A673 (cell line): ENCODE results near the gene TADA3. TPM values are rescaled to one million over a fixed set of nuclear protein-coding genes. Genes with fewer than 3 reads are reported as not detected.

ENCODE experiments used
- BruUV-seq: library from RNA; stranded (reverse); fragments of 400-500 nt; replicated peaks from 2 replicates; lab custom pipeline; 2021; lab: Mats Ljungman, UMichigan
- CTCF ChIA-PET: fragments of 300-600 bp; sonication (Branson Sonifier 250); formaldehyde crosslinking; loops from one replicate; lab custom pipeline; 2022; ENCODE audit warnings: antibody characterized with exemption; lab: Charles Lee
- POLR2A ChIA-PET: fragments of 300-600 bp; sonication (Branson Sonifier 250); formaldehyde crosslinking; loops from one replicate; lab custom pipeline; 2022; ENCODE audit warnings: antibody characterized with exemption; ENCODE audit not compliant: low non-redundant PET; lab: Charles Lee
- DNase-seq: peaks from one replicate; pipeline ENCODE4 v3.0.0-alpha.2; 2015; ENCODE audit warnings: low spot score
- H3K27ac ChIP-seq: fragments of 200-600 bp; sonication (generic); 2 replicates; pipeline ENCODE4 v1.5.1; 2016; ENCODE audit warnings: mixed run types, low read depth, mild to moderate bottlenecking, mixed read lengths, antibody characterized with exemption, low read length; ENCODE audit not compliant: poor library complexity, severe bottlenecking
- H3K27me3 ChIP-seq: fragments of 200-600 bp; sonication (generic); replicated peaks from 2 replicates; pipeline ENCODE4 v1.6.1; 2017; ENCODE audit warnings: mixed run types, low read depth, mild to moderate bottlenecking, mixed read lengths, antibody characterized with exemption, low read length; ENCODE audit not compliant: insufficient read depth, poor library complexity
- H3K36me3 ChIP-seq: fragments of 200-600 bp; sonication (generic); 2 replicates; pipeline ENCODE4 v1.6.1; 2016; ENCODE audit warnings: mixed run types, mild to moderate bottlenecking, mixed read lengths, antibody characterized with exemption, low read length; ENCODE audit not compliant: insufficient read depth, poor library complexity, severe bottlenecking
- H3K4me1 ChIP-seq: fragments of 200-600 bp; sonication (generic); 2 replicates; pipeline ENCODE4 v1.6.1; 2017; ENCODE audit warnings: mixed run types, mild to moderate bottlenecking, mixed read lengths, antibody characterized with exemption, low read length; ENCODE audit not compliant: insufficient read depth, poor library complexity, severe bottlenecking
- H3K4me3 ChIP-seq: fragments of 200-600 bp; sonication (generic); 2 replicates; pipeline ENCODE4 v1.5.1; 2016; ENCODE audit warnings: low read depth, mixed run types, mild to moderate bottlenecking, mixed read lengths, low read length; ENCODE audit not compliant: poor library complexity, severe bottlenecking
- H3K9me3 ChIP-seq: fragments of 200-600 bp; sonication (generic); 2 replicates; pipeline ENCODE4 v1.6.1; 2016; ENCODE audit warnings: mixed run types, low read depth, mild to moderate bottlenecking, mixed read lengths, antibody characterized with exemption, low read length; ENCODE audit not compliant: poor library complexity, severe bottlenecking
- CTCF ChIP-seq: fragments of 300-800, 200-600 bp; sonication (generic); conservative IDR thresholded peaks from 2 replicates; pipeline ENCODE4 v1.5.1; 2017; ENCODE audit warnings: low read depth, mild to moderate bottlenecking, antibody characterized with exemption, low read length, moderate library complexity, mixed read lengths
- EZH2 ChIP-seq: fragments of 200-600 bp; sonication (generic); IDR thresholded peaks from 2 replicates; pipeline ENCODE4 v1.6.1; 2017; ENCODE audit warnings: borderline replicate concordance, low read depth, mild to moderate bottlenecking, mixed read lengths, antibody characterized with exemption, low read length; ENCODE audit not compliant: poor library complexity, severe bottlenecking
- intact Hi-C: fragments of 100-400 bp; cut with micrococcal nuclease; formaldehyde crosslinking; loops from one replicate; pipeline ENCODE4 v1.10.0; 2022; ENCODE audit not compliant: unreplicated experiment
- total RNA-seq: library from RNA; stranded (reverse); gene quantifications from 2 replicates; pipeline ENCODE4 v1.2.3, GENCODE V29; 2021

TADA3 gene
- total RNA-seq, 1 experiment from 2014 or later = 46.1 TPM

DNA sequence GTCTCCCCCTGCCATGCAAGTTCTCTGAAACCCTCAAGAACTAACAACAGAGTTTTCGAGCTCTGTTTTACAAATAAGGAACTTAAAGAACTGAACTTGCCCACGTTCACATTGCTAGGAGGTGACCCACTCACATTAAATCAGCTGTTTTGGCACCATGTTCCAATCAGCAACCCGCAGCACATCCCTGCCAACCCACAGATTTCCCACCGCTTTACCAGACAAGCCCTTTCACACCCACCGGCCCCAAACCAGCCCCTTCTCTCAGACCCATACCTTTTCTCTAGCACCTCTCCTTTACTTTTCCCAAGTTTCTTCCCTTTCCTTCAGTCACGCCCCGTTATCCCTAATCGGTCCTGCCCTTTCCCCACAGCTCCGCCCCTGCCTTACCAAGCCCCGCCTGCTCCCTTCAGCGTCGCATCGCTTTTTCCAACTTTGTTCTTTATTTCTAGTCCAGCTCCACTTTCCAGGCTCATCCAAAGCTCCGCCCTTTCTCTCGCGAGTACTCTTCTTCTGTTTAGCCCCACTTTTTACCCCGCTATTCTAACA lies 61.5 kb downstream of the TADA3 start:
- ChIA-PET CTCF (no interaction called here), POLR2A (no interaction called here)
- H3K4me3 ChIP-seq = peak overlapping the region; percentile 100
- no peaks in the 10 kb centered on the region for H3K27me3 ChIP-seq
- no TSS peak for BruUV-seq
- no peaks in the 10 kb centered on the region for H3K9me3 ChIP-seq
- H3K36me3 ChIP-seq = peaks cover 21% of the 10 kb centered on the region
- TF ChIP-seq EZH2 = no peak
- no peak for TF ChIP-seq CTCF
- DNase-seq = no peak
- intact Hi-C loops = loop anchor here (1.0 to 10.0 kb wide), 2 partner anchors 20 to 226 kb away; no protein-coding TSS in a partner anchor
- peak overlapping the region; percentile 99 for H3K27ac ChIP-seq
- H3K4me1 ChIP-seq = peaks cover 12% of the 10 kb centered on the region

Other genes starting within 250 kb of the TADA3 start
- not detected in 2 replicates for gene LHFPL4, start 238.7 kb downstream of the TADA3 start, total RNA-seq
- gene MTMR14, start 143.0 kb downstream of the TADA3 start, total RNA-seq = 31.5 and 32.0 TPM in 2 replicates
- gene CPNE9, start 88.6 kb downstream of the TADA3 start, total RNA-seq = not detected in 2 replicates
- 30.7 and 32.0 TPM in 2 replicates for gene BRPF1, start 60.7 kb downstream of the TADA3 start, total RNA-seq
- 48.8 and 60.2 TPM in 2 replicates for gene OGG1, start 42.5 kb downstream of the TADA3 start, total RNA-seq
- gene CAMK1, start 22.5 kb downstream of the TADA3 start, total RNA-seq = 26.7 and 28.0 TPM in 2 replicates
- 128 and 152 TPM in 2 replicates for gene ARPC4, start 609 bp upstream of the TADA3 start, total RNA-seq
- 6.7 and 9.5 TPM in 2 replicates for gene TTLL3, start 17.8 kb upstream of the TADA3 start, total RNA-seq
- 46.9 and 67.2 TPM in 2 replicates for gene RPUSD3, start 51.5 kb upstream of the TADA3 start, total RNA-seq
- gene CIDEC, start 87.8 kb upstream of the TADA3 start, total RNA-seq = not detected in 2 replicates
- 38.1 and 38.8 TPM in 2 replicates for gene JAGN1, start 98.1 kb upstream of the TADA3 start, total RNA-seq
- gene IL17RE, start 110.4 kb upstream of the TADA3 start, total RNA-seq = 2.3 and 2.6 TPM in 2 replicates
- gene IL17RC, start 124.6 kb upstream of the TADA3 start, total RNA-seq = 9.3 and 15.2 TPM in 2 replicates
- gene CRELD1, start 141.4 kb upstream of the TADA3 start, total RNA-seq = 13.2 and 20.3 TPM in 2 replicates
- gene PRRT3, start 159.9 kb upstream of the TADA3 start, total RNA-seq = 1.1 and 1.8 TPM in 2 replicates
- 43.8 and 59.5 TPM in 2 replicates for gene EMC3, start 194.4 kb upstream of the TADA3 start, total RNA-seq
- 64.6 and 69.2 TPM in 2 replicates for gene FANCD2, start 234.0 kb upstream of the TADA3 start, total RNA-seq